Endothelial cell of umbilical vein (primary cell): Measurements from ENCODE around the gene SLC6A6. TPM values are rescaled to one million over a fixed set of nuclear protein-coding genes. Genes with fewer than 3 reads are reported as not detected.

ENCODE experiments used
- BruUV-seq: library from RNA; stranded (reverse); fragments of 400-500 nt; replicated peaks from 2 replicates; lab custom pipeline; 2021; lab: Mats Ljungman, UMichigan
- CTCF ChIA-PET: fragments of 300-600, 350-600 bp; sonication (Branson Sonifier 250); formaldehyde crosslinking; loops from one replicate; lab custom pipeline; 2021; ENCODE audit warnings: antibody characterized with exemption, inconsistent platforms; lab: Charles Lee
- POLR2A ChIA-PET: fragments of 300-600, 350-600 bp; sonication (Branson Sonifier 250); formaldehyde crosslinking; loops from one replicate; lab custom pipeline; 2021; ENCODE audit warnings: antibody characterized with exemption, inconsistent platforms; lab: Charles Lee
- DNase-seq: peaks from one replicate; pipeline ENCODE4 v3.0.0-alpha.2; 2011; ENCODE audit warnings: low read depth, low spot score
- FAIRE-seq: peaks from 2 replicates; lab custom pipeline; 2011; peaks lifted over from hg19 to GRCh38; lab: Jason Lieb, UNC
- H2AFZ ChIP-seq: 2 replicates; pipeline ENCODE4 v1.6.0; 2012; ENCODE audit warnings: low read depth, low read length, control low read depth, inconsistent platforms
- H3K27ac ChIP-seq: 2 replicates; pipeline ENCODE4 v1.5.1; 2011; ENCODE audit warnings: low read depth, mild to moderate bottlenecking, control low read depth, low read length, moderate library complexity; ENCODE audit not compliant: insufficient read depth
- H3K27me3 ChIP-seq, 2 experiments: 2 replicates each; pipeline versions ENCODE4 v1.6.0 to v1.6.1; 2011; ENCODE audit warnings: low read length in 2 of 2, mixed read lengths in 1 of 2; ENCODE audit not compliant: control insufficient read depth in 2 of 2, insufficient read depth in 2 of 2
- H3K36me3 ChIP-seq, 2 experiments: 2 replicates in 1 of 2; 3 replicates in 1 of 2; pipeline ENCODE4 v1.5.1; 2011; ENCODE audit warnings: low read length in 2 of 2, mild to moderate bottlenecking in 1 of 2, moderate library complexity in 1 of 2; ENCODE audit not compliant: control insufficient read depth in 2 of 2, insufficient read depth in 2 of 2; ENCODE audit errors: extremely low read depth in 1 of 2
- H3K4me1 ChIP-seq: 3 replicates; pipeline ENCODE4 v1.5.1; 2011; ENCODE audit warnings: mild to moderate bottlenecking, low read length; ENCODE audit not compliant: control insufficient read depth, insufficient read depth; ENCODE audit errors: extremely low read depth
- H3K4me2 ChIP-seq: 2 replicates; pipeline ENCODE4 v1.6.1; 2011; ENCODE audit warnings: low read length, control low read depth, mixed read lengths; ENCODE audit not compliant: insufficient read depth
- H3K4me3 ChIP-seq, 3 experiments: fragments of 200-600 bp in 1 of 3; sonication (generic), shearing (Covaris generic) in 1 of 3; replicated peaks in 1 of 3; 2 replicates each; pipeline ENCODE4 v1.5.1; 2011 to 2016; ENCODE audit warnings: control low read depth in 3 of 3, low read length in 3 of 3, mild to moderate bottlenecking in 2 of 3, inconsistent platforms in 1 of 3, low read depth in 1 of 3, moderate library complexity in 1 of 3; ENCODE audit not compliant: insufficient read depth in 1 of 3
- H3K79me2 ChIP-seq: 2 replicates; pipeline ENCODE4 v1.6.0; 2012; ENCODE audit warnings: low read length, inconsistent platforms; ENCODE audit not compliant: control insufficient read depth, insufficient read depth
- H3K9ac ChIP-seq: replicated peaks from 2 replicates; pipeline ENCODE3; 2011; ENCODE audit warnings: low read length, control low read depth; ENCODE audit not compliant: insufficient read depth; ENCODE audit errors: extremely low read depth
- H3K9me1 ChIP-seq: replicated peaks from 3 replicates; pipeline ENCODE4 v1.6.0; 2011; ENCODE audit warnings: mild to moderate bottlenecking, low read length; ENCODE audit not compliant: control insufficient read depth, insufficient read depth; ENCODE audit errors: extremely low read depth
- H3K9me3 ChIP-seq: replicated peaks from 2 replicates; pipeline ENCODE4 v1.5.1; 2012; ENCODE audit warnings: low read length, inconsistent platforms; ENCODE audit not compliant: control insufficient read depth, insufficient read depth
- H4K20me1 ChIP-seq: replicated peaks from 2 replicates; pipeline ENCODE3; 2011; ENCODE audit warnings: mild to moderate bottlenecking, low read length; ENCODE audit not compliant: control insufficient read depth, insufficient read depth; ENCODE audit errors: extremely low read depth
- CTCF ChIP-seq, 2 donors: IDR thresholded peaks; 1 replicate in 1 of 2; 2 replicates in 1 of 2; pipeline ENCODE4 v1.5.1; 2011; ENCODE audit warnings: low read length in 2 of 2, mild to moderate bottlenecking in 2 of 2, moderate library complexity in 2 of 2, control low read depth in 1 of 2, inconsistent platforms in 1 of 2, low read depth in 1 of 2; ENCODE audit not compliant: insufficient read depth in 1 of 2; ENCODE audit errors: extremely low read depth in 1 of 2
- EZH2 ChIP-seq: IDR thresholded peaks from 2 replicates; pipeline ENCODE4 v1.6.1; 2012; ENCODE audit warnings: borderline replicate concordance, low read depth, mild to moderate bottlenecking, moderate library complexity, low read length, inconsistent platforms; ENCODE audit not compliant: severe bottlenecking
- FOS ChIP-seq: IDR thresholded peaks from 2 replicates; pipeline ENCODE4 v1.6.1; 2011; ENCODE audit warnings: mild to moderate bottlenecking, low read length, moderate library complexity, borderline replicate concordance; ENCODE audit not compliant: insufficient read depth
- GATA2 ChIP-seq: IDR thresholded peaks from 2 replicates; pipeline ENCODE4 v1.7.0; 2011; ENCODE audit warnings: low read depth, mild to moderate bottlenecking, moderate library complexity, mixed read lengths, low read length; ENCODE audit not compliant: insufficient read length, insufficient read depth
- JUN ChIP-seq: IDR thresholded peaks from 2 replicates; pipeline ENCODE4 v1.6.1; 2011; ENCODE audit warnings: borderline replicate concordance, low read depth; ENCODE audit not compliant: insufficient read length, insufficient read depth
- MYC ChIP-seq: IDR thresholded peaks from one replicate; pipeline ENCODE4 v1.6.1; 2011; ENCODE audit warnings: mild to moderate bottlenecking, low read depth, low read length
- POLR2A ChIP-seq: IDR thresholded peaks from 2 replicates; pipeline ENCODE4 v1.6.1; 2012; ENCODE audit warnings: low read depth, mild to moderate bottlenecking, control low read depth, low read length
- POLR2AphosphoS5 ChIP-seq: IDR thresholded peaks from 2 replicates; pipeline ENCODE4 v1.6.1; 2012; ENCODE audit warnings: low read depth, mild to moderate bottlenecking, control low read depth, low read length, moderate library complexity; ENCODE audit not compliant: insufficient read depth
- dilution Hi-C: fragments of 300-500 bp; cut with MboI; formaldehyde crosslinking; loops from one replicate; pipeline ENCODE4 v1.15.0; 2019; ENCODE audit warnings: low sequenced_read_pairs; ENCODE audit not compliant: extremely low pct_ligation_motif_present
- intact Hi-C: fragments of 100-400 bp; cut with micrococcal nuclease; formaldehyde crosslinking; loops from one replicate; pipeline ENCODE4 v1.10.0; 2022
- polyA plus RNA-seq, 4 experiments: library from polyadenylated mRNA; depleted of rRNA in 3 of 4; stranded (reverse) in 3 of 4; unstranded in 1 of 4; fragments of >200 nt; gene quantifications; 2 replicates each; pipeline versions ENCODE4 v1.2.1 to v1.2.3, GENCODE V29; 2011 to 2012; ENCODE audit warnings: missing spikeins in 1 of 4
- total RNA-seq: library from RNA; stranded (reverse); gene quantifications from 2 replicates; pipeline ENCODE4 v1.2.3, GENCODE V29; 2021
- TF ChIP-seq, protein P1 (sequence below): IDR thresholded peaks from 2 replicates; pipeline ENCODE4 v1.6.1; 2011; ENCODE audit not compliant: insufficient read depth, insufficient read length

Gene SLC6A6
- total and polyA plus RNA-seq, 2 donors (not counting 3 experiments of a cell fraction or from before 2014, with no cell fraction given), result 25.7 to 38.0 TPM

GRCh38 chr3:14476583-14477265 lies 74.3 kb downstream of the SLC6A6 start:
- ChIA-PET CTCF (interaction anchor here (1.0 to 1.9 kb wide), 3 partner anchors 74 to 273 kb away, joined by 3 to 4 read pairs (median 4); partner anchors contain the start of gene SLC6A6), POLR2A (no interaction called here)
- TF ChIP-seq FOS (no peak), GATA2 (no peak), MYC (no peak), JUN (no peak), EZH2 (no peak), POLR2AphosphoS5 (no peak), POLR2A (no peak), CTCF (IDR thresholded peaks at IDR 0.05; ENCODE audit: extremely low read depth in 1 of 2, insufficient read depth in 1 of 2, low read depth in 1 of 2, low read length in 2 of 2) (no peak)
- TF ChIP-seq, protein P1, sequence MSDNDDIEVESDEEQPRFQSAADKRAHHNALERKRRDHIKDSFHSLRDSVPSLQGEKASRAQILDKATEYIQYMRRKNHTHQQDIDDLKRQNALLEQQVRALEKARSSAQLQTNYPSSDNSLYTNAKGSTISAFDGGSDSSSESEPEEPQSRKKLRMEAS, result no peak
- dilution Hi-C loops, result no loop called here
- Histone ChIP-seq H3K36me3 (peaks cover 0 to 2% of the 10 kb centered on the region in 2 experiments), H4K20me1 (no peaks in the 10 kb centered on the region), H3K4me2 (no peak overlapping the region), H3K9ac (no peak overlapping the region), H3K27ac (no peak overlapping the region), H3K4me3 (no peak overlapping the region), H3K9me3 (no peaks in the 10 kb centered on the region), H2AFZ (no peak overlapping the region), H3K79me2 (no peaks in the 10 kb centered on the region), H3K4me1 (peaks cover 24% of the 10 kb centered on the region), H3K9me1 (no peaks in the 10 kb centered on the region), H3K27me3 (no peaks in the 10 kb centered on the region)
- BruUV-seq, result no TSS peak
- DNase-seq (no peak), FAIRE-seq (no peak)
- intact Hi-C loops, result no loop called here
